OCI-LY1 (cell line): Measurements from ENCODE around the gene CXCR5.

Experiments used
- EZH2 ChIP-seq: fragments of 200-600 bp; sonication (generic), shearing (Covaris generic); IDR thresholded peaks from 2 replicates; pipeline ENCODE4 v1.8.0; 2017; ENCODE audit warnings: borderline replicate concordance, mixed run types, mild to moderate bottlenecking, antibody characterized with exemption, low read length, moderate library complexity, mixed read lengths
- TF ChIP-seq, protein P1 (sequence below): fragments of 200-600 bp; sonication (generic), shearing (Covaris generic); IDR thresholded peaks from 2 replicates; pipeline ENCODE4 v1.5.1; 2017; ENCODE audit warnings: mild to moderate bottlenecking, antibody characterized with exemption, low read length, moderate library complexity, mixed read lengths

GRCh38 chr11:118929501-118930093 is 45.9 kb downstream of the CXCR5 start:
- TF ChIP-seq, protein P1, sequence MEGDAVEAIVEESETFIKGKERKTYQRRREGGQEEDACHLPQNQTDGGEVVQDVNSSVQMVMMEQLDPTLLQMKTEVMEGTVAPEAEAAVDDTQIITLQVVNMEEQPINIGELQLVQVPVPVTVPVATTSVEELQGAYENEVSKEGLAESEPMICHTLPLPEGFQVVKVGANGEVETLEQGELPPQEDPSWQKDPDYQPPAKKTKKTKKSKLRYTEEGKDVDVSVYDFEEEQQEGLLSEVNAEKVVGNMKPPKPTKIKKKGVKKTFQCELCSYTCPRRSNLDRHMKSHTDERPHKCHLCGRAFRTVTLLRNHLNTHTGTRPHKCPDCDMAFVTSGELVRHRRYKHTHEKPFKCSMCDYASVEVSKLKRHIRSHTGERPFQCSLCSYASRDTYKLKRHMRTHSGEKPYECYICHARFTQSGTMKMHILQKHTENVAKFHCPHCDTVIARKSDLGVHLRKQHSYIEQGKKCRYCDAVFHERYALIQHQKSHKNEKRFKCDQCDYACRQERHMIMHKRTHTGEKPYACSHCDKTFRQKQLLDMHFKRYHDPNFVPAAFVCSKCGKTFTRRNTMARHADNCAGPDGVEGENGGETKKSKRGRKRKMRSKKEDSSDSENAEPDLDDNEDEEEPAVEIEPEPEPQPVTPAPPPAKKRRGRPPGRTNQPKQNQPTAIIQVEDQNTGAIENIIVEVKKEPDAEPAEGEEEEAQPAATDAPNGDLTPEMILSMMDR: no peak
- no peak for TF ChIP-seq EZH2
